ENCODE data around the gene C2orf78. TPM values are rescaled to one million over a fixed set of nuclear protein-coding genes. Genes with fewer than 3 reads are reported as not detected.

Gene C2orf78
- total and polyA plus RNA-seq, 9 of the 15 experiments (the other 6 are each of a cell fraction or from before 2014, with no cell fraction given) = 0.04 to 0.28 (median 0.20) TPM

DNA sequence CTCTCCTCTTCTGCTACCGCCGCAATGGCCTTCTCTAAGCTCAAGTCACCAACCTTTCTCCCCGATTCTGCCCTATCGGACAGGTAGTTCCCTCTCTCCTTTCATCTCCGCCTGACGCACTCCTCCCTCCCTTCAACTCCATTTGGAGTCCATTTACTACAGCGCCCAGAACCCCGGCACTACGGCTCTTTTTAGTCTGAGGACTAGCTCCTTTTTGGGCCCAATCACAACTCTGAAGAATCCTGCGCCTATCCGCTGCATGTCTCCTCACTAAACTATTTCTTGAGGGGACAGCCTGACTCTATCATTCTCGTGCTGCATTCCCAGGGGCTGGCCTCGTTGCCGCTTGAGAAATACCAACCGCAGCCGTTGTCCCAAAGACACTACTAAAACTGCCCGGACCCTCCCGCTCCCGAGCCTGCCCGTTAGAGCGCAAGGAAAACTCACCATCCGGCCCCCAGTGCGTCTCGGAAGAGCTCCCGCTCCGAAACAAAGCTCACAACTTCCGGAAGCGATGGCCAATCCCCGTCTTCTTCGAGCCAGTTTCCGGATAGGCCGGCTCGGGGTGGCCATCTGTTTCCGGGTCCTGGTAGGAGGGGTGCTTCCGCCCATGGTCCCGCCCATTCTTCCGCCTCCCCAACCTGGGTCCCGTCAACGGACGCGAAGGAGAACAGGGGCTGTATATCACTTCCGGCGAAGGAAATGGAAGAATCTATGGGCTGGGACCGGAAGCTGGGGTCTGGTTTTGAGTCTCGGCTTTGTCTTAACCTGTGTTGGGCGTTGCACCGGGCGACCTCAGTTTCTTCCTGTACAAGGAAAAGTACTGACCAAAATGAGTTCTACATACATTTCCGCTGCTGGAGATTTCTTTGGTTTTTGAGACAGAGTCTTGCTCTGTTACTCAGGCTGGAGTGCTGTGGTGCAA, 46.9 kb upstream of the C2orf78 start, which contains the start of gene TPRKB (continued):
- TF ChIP-seq, protein P1, sequence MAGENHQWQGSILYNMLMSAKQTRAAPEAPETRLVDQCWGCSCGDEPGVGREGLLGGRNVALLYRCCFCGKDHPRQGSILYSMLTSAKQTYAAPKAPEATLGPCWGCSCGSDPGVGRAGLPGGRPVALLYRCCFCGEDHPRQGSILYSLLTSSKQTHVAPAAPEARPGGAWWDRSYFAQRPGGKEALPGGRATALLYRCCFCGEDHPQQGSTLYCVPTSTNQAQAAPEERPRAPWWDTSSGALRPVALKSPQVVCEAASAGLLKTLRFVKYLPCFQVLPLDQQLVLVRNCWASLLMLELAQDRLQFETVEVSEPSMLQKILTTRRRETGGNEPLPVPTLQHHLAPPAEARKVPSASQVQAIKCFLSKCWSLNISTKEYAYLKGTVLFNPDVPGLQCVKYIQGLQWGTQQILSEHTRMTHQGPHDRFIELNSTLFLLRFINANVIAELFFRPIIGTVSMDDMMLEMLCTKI (IDR thresholded peaks at IDR 0.05; ENCODE audit: partially characterized antibody) = no peak
- TF ChIP-seq, protein P2, sequence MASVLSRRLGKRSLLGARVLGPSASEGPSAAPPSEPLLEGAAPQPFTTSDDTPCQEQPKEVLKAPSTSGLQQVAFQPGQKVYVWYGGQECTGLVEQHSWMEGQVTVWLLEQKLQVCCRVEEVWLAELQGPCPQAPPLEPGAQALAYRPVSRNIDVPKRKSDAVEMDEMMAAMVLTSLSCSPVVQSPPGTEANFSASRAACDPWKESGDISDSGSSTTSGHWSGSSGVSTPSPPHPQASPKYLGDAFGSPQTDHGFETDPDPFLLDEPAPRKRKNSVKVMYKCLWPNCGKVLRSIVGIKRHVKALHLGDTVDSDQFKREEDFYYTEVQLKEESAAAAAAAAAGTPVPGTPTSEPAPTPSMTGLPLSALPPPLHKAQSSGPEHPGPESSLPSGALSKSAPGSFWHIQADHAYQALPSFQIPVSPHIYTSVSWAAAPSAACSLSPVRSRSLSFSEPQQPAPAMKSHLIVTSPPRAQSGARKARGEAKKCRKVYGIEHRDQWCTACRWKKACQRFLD (CRISPR knock-in tag; IDR thresholded peaks at IDR 0.05) = peak; percentile 67
- TF ChIP-seq NFYB (IDR thresholded peaks at IDR 0.05; ENCODE audit: extremely low read depth, insufficient read length) = peak; percentile 16
- TF ChIP-seq PHB (CRISPR knock-in tag; IDR thresholded peaks at IDR 0.05) = no peak
- 0 out of 2 replicates have a peak, but pooled peaks have one; percentile 32 for TF ChIP-seq ZNF589 (CRISPR knock-in tag; IDR thresholded peaks at IDR 0.05; ENCODE audit: low read depth)
- TF ChIP-seq, protein P3, sequence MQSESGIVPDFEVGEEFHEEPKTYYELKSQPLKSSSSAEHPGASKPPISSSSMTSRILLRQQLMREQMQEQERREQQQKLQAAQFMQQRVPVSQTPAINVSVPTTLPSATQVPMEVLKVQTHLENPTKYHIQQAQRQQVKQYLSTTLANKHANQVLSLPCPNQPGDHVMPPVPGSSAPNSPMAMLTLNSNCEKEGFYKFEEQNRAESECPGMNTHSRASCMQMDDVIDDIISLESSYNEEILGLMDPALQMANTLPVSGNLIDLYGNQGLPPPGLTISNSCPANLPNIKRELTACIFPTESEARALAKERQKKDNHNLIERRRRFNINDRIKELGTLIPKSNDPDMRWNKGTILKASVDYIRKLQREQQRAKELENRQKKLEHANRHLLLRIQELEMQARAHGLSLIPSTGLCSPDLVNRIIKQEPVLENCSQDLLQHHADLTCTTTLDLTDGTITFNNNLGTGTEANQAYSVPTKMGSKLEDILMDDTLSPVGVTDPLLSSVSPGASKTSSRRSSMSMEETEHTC (IDR thresholded peaks at IDR 0.05) = no peak
- TF ChIP-seq GABPB1 (CRISPR knock-in tag; IDR thresholded peaks at IDR 0.05) = peak; percentile 96
- TF ChIP-seq DIDO1 (tag; IDR thresholded peaks at IDR 0.05; ENCODE audit: low read depth) = peak; percentile 83
- TF ChIP-seq EP400 (IDR thresholded peaks at IDR 0.05) = peak; percentile 83
- 0 out of 2 replicates have a peak, but pooled peaks have one; percentile 25 for TF ChIP-seq EP300 (IDR thresholded peaks at IDR 0.05; ENCODE audit: low read length)
- TF ChIP-seq ETV5 (CRISPR knock-in tag; IDR thresholded peaks at IDR 0.05; ENCODE audit: low read depth) = peak; percentile 98
- TF ChIP-seq, protein P4, sequence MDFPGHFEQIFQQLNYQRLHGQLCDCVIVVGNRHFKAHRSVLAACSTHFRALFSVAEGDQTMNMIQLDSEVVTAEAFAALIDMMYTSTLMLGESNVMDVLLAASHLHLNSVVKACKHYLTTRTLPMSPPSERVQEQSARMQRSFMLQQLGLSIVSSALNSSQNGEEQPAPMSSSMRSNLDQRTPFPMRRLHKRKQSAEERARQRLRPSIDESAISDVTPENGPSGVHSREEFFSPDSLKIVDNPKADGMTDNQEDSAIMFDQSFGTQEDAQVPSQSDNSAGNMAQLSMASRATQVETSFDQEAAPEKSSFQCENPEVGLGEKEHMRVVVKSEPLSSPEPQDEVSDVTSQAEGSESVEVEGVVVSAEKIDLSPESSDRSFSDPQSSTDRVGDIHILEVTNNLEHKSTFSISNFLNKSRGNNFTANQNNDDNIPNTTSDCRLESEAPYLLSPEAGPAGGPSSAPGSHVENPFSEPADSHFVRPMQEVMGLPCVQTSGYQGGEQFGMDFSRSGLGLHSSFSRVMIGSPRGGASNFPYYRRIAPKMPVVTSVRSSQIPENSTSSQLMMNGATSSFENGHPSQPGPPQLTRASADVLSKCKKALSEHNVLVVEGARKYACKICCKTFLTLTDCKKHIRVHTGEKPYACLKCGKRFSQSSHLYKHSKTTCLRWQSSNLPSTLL (IDR thresholded peaks at IDR 0.05) = peak; percentile 99
- TF ChIP-seq, protein P5, sequence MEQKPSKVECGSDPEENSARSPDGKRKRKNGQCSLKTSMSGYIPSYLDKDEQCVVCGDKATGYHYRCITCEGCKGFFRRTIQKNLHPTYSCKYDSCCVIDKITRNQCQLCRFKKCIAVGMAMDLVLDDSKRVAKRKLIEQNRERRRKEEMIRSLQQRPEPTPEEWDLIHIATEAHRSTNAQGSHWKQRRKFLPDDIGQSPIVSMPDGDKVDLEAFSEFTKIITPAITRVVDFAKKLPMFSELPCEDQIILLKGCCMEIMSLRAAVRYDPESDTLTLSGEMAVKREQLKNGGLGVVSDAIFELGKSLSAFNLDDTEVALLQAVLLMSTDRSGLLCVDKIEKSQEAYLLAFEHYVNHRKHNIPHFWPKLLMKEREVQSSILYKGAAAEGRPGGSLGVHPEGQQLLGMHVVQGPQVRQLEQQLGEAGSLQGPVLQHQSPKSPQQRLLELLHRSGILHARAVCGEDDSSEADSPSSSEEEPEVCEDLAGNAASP (IDR thresholded peaks at IDR 0.05) = no peak
- 0 out of 2 replicates have a peak, but pooled peaks have one; percentile 7 for TF ChIP-seq BHLHE40 (IDR thresholded peaks at IDR 0.05; ENCODE audit: low read length)
- TF ChIP-seq POLR2G (IDR thresholded peaks at IDR 0.05; ENCODE audit: low read depth, low read length) = peak; percentile 95
- peak; percentile 62 for TF ChIP-seq JUND (IDR thresholded peaks at IDR 0.05; ENCODE audit: borderline replicate concordance, low read depth, low read length)
- peak; percentile 64; the same call in 1 of the 3 replicates for TF ChIP-seq JUND (tag; IDR thresholded peaks at IDR 0.05; ENCODE audit: borderline replicate concordance, low read depth, low read length)
- peak in 1 of 2 experiments; percentile 99; a peak in 2 of 3 replicates for TF ChIP-seq CBX3 (IDR thresholded peaks at IDR 0.05; ENCODE audit: borderline replicate concordance in 1 of 2, low read length in 2 of 2)
- peak; percentile 42; the same call in 1 of the 2 replicates for TF ChIP-seq PHB2 (IDR thresholded peaks at IDR 0.05; ENCODE audit: low read depth)
